Measurements from ENCODE around the gene ARGFX.
"Not testable (repeated sequence)": the region's sequence is repeated elsewhere in the genome, so short reads cannot be mapped to it uniquely, and the experiment has no call there.

ARGFX gene

GRCh38 chr3:121598564-121598963 is 30.8 kb downstream of the ARGFX start:
- no peak for DNase-seq (ENCODE audit: low read depth in 2 of 3, low spot score in 2 of 3)

- DNase-seq (ENCODE audit: low read depth in 2 of 3, low spot score in 2 of 3): not testable (repeated sequence)
Measured at GRCh38 chr3:121599900-121600299, 32.2 kb downstream of the ARGFX start.

- DNase-seq (ENCODE audit: low read depth in 2 of 3, low spot score in 2 of 3): no peak
Measured at GRCh38 chr3:121601212-121601812, 33.6 kb downstream of the ARGFX start.

DNA sequence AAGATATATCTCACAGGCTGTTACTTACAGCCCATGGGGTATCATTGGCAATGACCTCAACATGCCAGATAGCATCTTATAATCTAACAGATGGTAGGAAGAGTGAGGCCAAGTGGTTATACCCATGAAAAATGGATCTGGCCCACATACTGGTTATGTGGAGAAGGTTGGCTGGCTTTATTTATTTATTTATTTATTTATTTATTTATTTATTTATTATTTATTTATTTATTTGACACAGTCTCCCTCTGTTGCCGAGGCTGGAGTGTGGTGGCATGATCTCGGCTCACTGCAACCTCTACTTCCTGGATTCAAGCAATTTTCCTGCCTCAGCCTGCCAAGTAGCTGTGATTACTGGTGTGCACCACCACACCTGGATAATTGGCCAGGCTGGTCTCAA is 37.0 kb downstream of the ARGFX start:
- DNase-seq (ENCODE audit: low read depth in 2 of 3, low spot score in 2 of 3): no peak

GRCh38 chr3:121606106-121606505 is 38.4 kb downstream of the ARGFX start:
- DNase-seq (ENCODE audit: low read depth in 2 of 3, low spot score in 2 of 3): no peak
